Thymus (tissue), 11 donors: ENCODE measurements around the gene LETMD1. TPM values are rescaled to one million over a fixed set of nuclear protein-coding genes. Genes with fewer than 3 reads are reported as not detected.

Experiments
- DNase-seq, 9 donors: peaks; one replicate each; pipeline ENCODE4 v3.0.0-alpha.2; 2013; ENCODE audit warnings: low spot score in 9 of 9, low read depth in 6 of 9, missing footprints in 1 of 9
- H3K27ac ChIP-seq, 2 donors: one replicate each; pipeline ENCODE4 v1.5.1; 2013; ENCODE audit warnings: control low read depth in 1 of 2, low read depth in 1 of 2, low read length in 1 of 2, mild to moderate bottlenecking in 1 of 2, moderate library complexity in 1 of 2
- H3K27me3 ChIP-seq, 2 donors: one replicate each; pipeline ENCODE4 v1.5.1; 2013; ENCODE audit warnings: low read length in 1 of 2; ENCODE audit not compliant: control insufficient read depth in 2 of 2, insufficient read depth in 1 of 2
- H3K36me3 ChIP-seq, 2 donors: one replicate each; pipeline ENCODE4 v1.5.1; 2013; ENCODE audit warnings: low read length in 1 of 2, mild to moderate bottlenecking in 1 of 2, moderate library complexity in 1 of 2; ENCODE audit not compliant: control insufficient read depth in 2 of 2, insufficient read depth in 2 of 2
- H3K4me1 ChIP-seq, 2 donors: one replicate each; pipeline ENCODE4 v1.5.1; 2013; ENCODE audit warnings: low read length in 2 of 2; ENCODE audit not compliant: control insufficient read depth in 2 of 2, insufficient read depth in 2 of 2
- H3K4me3 ChIP-seq, 2 donors: one replicate each; pipeline ENCODE4 v1.5.1; 2013; ENCODE audit warnings: low read length in 2 of 2, control low read depth in 1 of 2, mild to moderate bottlenecking in 1 of 2
- H3K9me3 ChIP-seq, 2 donors: one replicate each; pipeline ENCODE4 v1.5.1; 2013; ENCODE audit warnings: low read length in 1 of 2, mild to moderate bottlenecking in 1 of 2; ENCODE audit not compliant: control insufficient read depth in 2 of 2, insufficient read depth in 1 of 2
- WGBS: extraction: QIAGEN DNeasy Blood & Tissue Kit; methylation state at CpG from one replicate; pipeline ENCODE4 v1.1.7; 2013; 5-methylcytosine and 5-hydroxymethylcytosine counted together
- polyA plus RNA-seq: library from polyadenylated mRNA; stranded (reverse); fragments of 200-250 nt; gene quantifications from one replicate; pipeline ENCODE4 v1.2.3, GENCODE V29; 2013
- total RNA-seq: library from RNA; stranded (reverse); fragments of 120-200 nt; gene quantifications from one replicate; pipeline ENCODE4 v1.2.4, GENCODE V29; 2013
- donor health status: healthy.

The LETMD1 gene
- total and polyA plus RNA-seq, 2 donors, result 45.2 to 78.8 TPM

DNA sequence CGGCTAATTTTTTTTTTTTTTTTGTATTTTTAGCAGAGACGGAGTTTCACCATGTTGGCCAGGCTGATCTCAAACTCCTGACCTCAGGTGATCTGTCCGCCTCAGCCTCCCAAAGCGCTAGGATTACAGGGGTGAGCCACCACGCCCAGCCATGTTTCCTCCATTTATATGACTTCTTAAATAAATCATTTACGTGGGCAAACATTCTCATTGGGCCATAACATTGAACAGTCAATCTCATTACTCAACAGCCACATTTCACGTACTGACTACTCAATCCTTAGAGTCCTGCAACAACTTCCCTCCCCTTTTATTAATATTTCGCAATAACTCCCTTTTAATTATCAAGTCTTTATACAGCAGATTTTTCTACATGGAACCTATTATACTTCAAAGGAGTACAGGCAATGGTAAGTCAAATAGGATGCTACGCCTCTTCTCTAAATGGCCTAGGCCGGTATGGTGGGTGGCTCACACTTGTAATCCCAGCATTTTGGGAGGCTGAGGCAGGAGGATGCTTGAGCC lies 42.6 kb downstream of the LETMD1 start:
- Histone ChIP-seq H3K36me3 (peaks cover 19 to 27% of the 10 kb centered on the region in 2 donors), H3K27me3 (no peaks in the 10 kb centered on the region), H3K4me1 (no peaks in the 10 kb centered on the region), H3K4me3 (no peak overlapping the region), H3K27ac (no peak overlapping the region), H3K9me3 (no peaks in the 10 kb centered on the region)
- 93% methylated on average over 10 of the region's 10 CpGs for WGBS
- DNase-seq, result no peak

DNA sequence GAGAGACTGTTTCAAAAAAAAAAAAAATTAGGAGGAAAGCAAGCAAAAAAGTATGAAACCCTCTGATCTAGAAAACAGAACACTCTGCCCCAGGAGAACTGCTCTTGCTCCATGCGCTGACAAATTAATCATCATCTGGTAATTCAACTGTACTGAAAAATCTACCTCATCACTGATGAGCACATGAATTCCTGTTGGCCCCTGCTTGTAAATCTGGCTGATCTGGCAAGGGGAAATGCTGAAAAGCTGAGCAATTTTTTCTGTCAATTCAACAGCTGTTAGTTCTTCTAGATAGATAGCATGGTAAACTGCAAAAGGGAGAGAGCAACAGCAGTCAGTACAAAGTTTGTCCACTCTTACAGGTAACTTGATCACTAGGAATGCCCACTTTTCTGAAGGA lies 50.5 kb downstream of the LETMD1 start:
- DNase-seq, result no peak
- WGBS, result 96% methylated on average over 1 of the region's 1 CpG
- no peak overlapping the region for H3K4me3 ChIP-seq
- H3K4me1 ChIP-seq, result no peaks in the 10 kb centered on the region
- no peaks in the 10 kb centered on the region for H3K9me3 ChIP-seq
- H3K27me3 ChIP-seq, result no peaks in the 10 kb centered on the region
- no peak overlapping the region for H3K27ac ChIP-seq
- peaks cover 64 to 72% of the 10 kb centered on the region in 2 donors for H3K36me3 ChIP-seq

DNA sequence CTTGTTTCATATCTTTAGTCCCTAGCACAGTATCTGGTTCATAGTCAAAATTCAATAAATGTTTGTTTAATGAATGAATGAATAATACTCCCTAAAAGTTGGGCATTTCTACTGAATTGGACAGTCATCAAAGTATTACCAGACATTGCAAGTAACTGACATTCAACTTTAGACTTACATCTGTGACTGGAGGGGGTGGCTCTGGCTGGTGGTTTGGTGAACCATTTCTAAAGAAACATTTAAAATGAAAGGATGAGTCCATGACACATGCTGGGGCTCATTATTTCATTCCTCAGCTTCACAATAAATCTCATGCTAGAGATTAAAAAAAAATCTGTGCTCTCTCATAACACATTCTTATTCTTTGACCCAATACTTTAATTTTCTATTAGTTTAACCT lies 55.9 kb downstream of the LETMD1 start:
- Histone ChIP-seq H3K4me1 (no peaks in the 10 kb centered on the region), H3K4me3 (no peak overlapping the region), H3K27me3 (no peaks in the 10 kb centered on the region), H3K9me3 (no peaks in the 10 kb centered on the region), H3K27ac (no peak overlapping the region), H3K36me3 (peaks cover 46 to 76% of the 10 kb centered on the region in 2 donors)
- DNase-seq, result no peak

DNA sequence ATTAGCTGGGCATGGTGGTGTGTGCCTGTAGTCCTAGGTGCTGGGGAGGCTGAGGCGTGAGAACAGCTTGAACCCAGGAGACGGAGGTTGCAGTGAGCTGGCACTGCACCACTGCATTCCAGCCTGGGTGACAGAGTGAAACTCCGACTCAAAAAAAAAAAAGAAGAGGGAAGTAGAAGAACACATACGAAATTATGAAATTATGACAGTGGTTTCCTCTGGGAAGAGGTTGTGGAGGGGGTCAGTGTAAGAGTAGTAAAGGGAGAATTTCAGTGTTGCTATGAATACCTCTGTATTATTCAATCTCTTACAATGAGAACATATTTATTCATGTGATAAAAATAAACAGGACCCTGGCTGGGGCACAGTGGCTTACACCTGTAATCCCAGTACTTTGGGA lies 60.0 kb downstream of the LETMD1 start:
- 95% methylated on average over 4 of the region's 4 CpGs for WGBS
- DNase-seq, result no peak
- Histone ChIP-seq H3K27me3 (no peaks in the 10 kb centered on the region), H3K27ac (no peak overlapping the region), H3K9me3 (no peaks in the 10 kb centered on the region), H3K4me1 (no peaks in the 10 kb centered on the region), H3K36me3 (peaks cover 25 to 75% of the 10 kb centered on the region in 2 donors), H3K4me3 (no peak overlapping the region)

Other genes with a start within 250 kb of the LETMD1 start
- gene TMPRSS12, start 205.4 kb upstream of the LETMD1 start, total RNA-seq, result not detected
- gene TMPRSS12, start 205.4 kb upstream of the LETMD1 start, polyA plus RNA-seq, result not detected
- not detected for gene HIGD1C, start 95.8 kb upstream of the LETMD1 start, total RNA-seq
- not detected for gene HIGD1C, start 95.8 kb upstream of the LETMD1 start, polyA plus RNA-seq
- gene SLC11A2, start 21.9 kb upstream of the LETMD1 start, total RNA-seq, result 26.9 TPM
- 30.0 TPM for gene SLC11A2, start 21.9 kb upstream of the LETMD1 start, polyA plus RNA-seq
- 11.7 TPM for gene CSRNP2, start 35.3 kb downstream of the LETMD1 start, total RNA-seq
- gene CSRNP2, start 35.3 kb downstream of the LETMD1 start, polyA plus RNA-seq, result 16.7 TPM
- gene TFCP2, start 124.8 kb downstream of the LETMD1 start, total RNA-seq, result 11.7 TPM
- gene TFCP2, start 124.8 kb downstream of the LETMD1 start, polyA plus RNA-seq, result 25.3 TPM
- 0.42 TPM for gene POU6F1, start 169.7 kb downstream of the LETMD1 start, total RNA-seq
- 7.9 TPM for gene POU6F1, start 169.7 kb downstream of the LETMD1 start, polyA plus RNA-seq
- gene DAZAP2, start 190.5 kb downstream of the LETMD1 start, total RNA-seq, result 169 TPM
- gene DAZAP2, start 190.5 kb downstream of the LETMD1 start, polyA plus RNA-seq, result 279 TPM
- 1.5 TPM for gene SMAGP, start 222.1 kb downstream of the LETMD1 start, total RNA-seq
- 6.5 TPM for gene SMAGP, start 222.1 kb downstream of the LETMD1 start, polyA plus RNA-seq